Aorta (tissue), 5 donors: ENCODE measurements around the gene ERVFRD-1. TPM values are rescaled to one million over a fixed set of nuclear protein-coding genes. Genes with fewer than 3 reads are reported as not detected.

Experiments
- ATAC-seq: fragments of 200-7000 bp; cut with Tn5 transposase; one replicate; pipeline ENCODE4 v1.9.1; 2022; ENCODE audit warnings: moderate library complexity; ENCODE audit not compliant: low FRiP score
- DNase-seq, 2 donors: peaks; one replicate each; pipeline ENCODE4 v3.0.0-alpha.2; 2020
- H3K27ac ChIP-seq, 2 donors: one replicate each; pipeline ENCODE4 v1.5.1; 2013; ENCODE audit warnings: low read length in 2 of 2, mild to moderate bottlenecking in 2 of 2, moderate library complexity in 2 of 2, control low read depth in 1 of 2, inconsistent platforms in 1 of 2, low read depth in 1 of 2
- H3K27me3 ChIP-seq, 2 donors: one replicate each; pipeline ENCODE4 v1.6.1; 2013; ENCODE audit warnings: control low read depth in 1 of 2, low read length in 1 of 2, mild to moderate bottlenecking in 1 of 2, moderate library complexity in 1 of 2; ENCODE audit not compliant: insufficient read depth in 2 of 2, control insufficient read depth in 1 of 2
- H3K36me3 ChIP-seq, 2 donors: one replicate each; pipeline ENCODE4 v1.6.1; 2013; ENCODE audit warnings: control low read depth in 1 of 2, low read length in 1 of 2, mild to moderate bottlenecking in 1 of 2; ENCODE audit not compliant: insufficient read depth in 2 of 2, control insufficient read depth in 1 of 2
- H3K4me1 ChIP-seq, 2 donors: one replicate each; pipeline ENCODE4 v1.6.1; 2013; ENCODE audit warnings: low read length in 2 of 2, control low read depth in 1 of 2, mild to moderate bottlenecking in 1 of 2, moderate library complexity in 1 of 2; ENCODE audit not compliant: insufficient read depth in 2 of 2, control insufficient read depth in 1 of 2
- H3K4me3 ChIP-seq, 2 donors: one replicate each; pipeline ENCODE4 v1.5.1; 2013; ENCODE audit warnings: low read length in 2 of 2, control low read depth in 1 of 2, mild to moderate bottlenecking in 1 of 2
- H3K9me3 ChIP-seq: one replicate; pipeline ENCODE4 v1.6.1; 2013; ENCODE audit warnings: mild to moderate bottlenecking, low read length; ENCODE audit not compliant: control insufficient read depth
- WGBS, 2 donors: extraction: QIAGEN DNeasy Blood & Tissue Kit; methylation state at CpG; one replicate each; pipeline ENCODE4 v1.1.7; 2013; 5-methylcytosine and 5-hydroxymethylcytosine counted together
- intact Hi-C, 2 donors: fragments of 100-400 bp; cut with DNase I; formaldehyde crosslinking; loops; one replicate each; pipeline versions ENCODE4 v1.14.2 to v1.15.0; 2022
- polyA plus RNA-seq, 2 donors: library from polyadenylated mRNA; stranded (reverse); fragments of 200-250 nt; gene quantifications; one replicate each; pipeline ENCODE4 v1.2.3, GENCODE V29; 2013
- total RNA-seq, 2 donors: library from RNA; stranded (reverse); fragmentation: NEBNext Ultra II Directional; extraction: Animal tissue kit (Norgen Biotek cat#: 25700); gene quantifications; one replicate each; pipeline ENCODE4 v1.2.1, GENCODE V29; 2021
- donor health status: healthy with polysubstance abuse.
- donor health status: Bipolar disorder and iron deficiency.
- donor health status: DM: no; HTN: no; CAD: no.
- donor health status: DM: no; HTN: no; CAD: no.
- donor health status: DM: yes; HTN: yes; CAD: no.

ERVFRD-1 gene
- total and polyA plus RNA-seq, 4 donors, result 0.12 TPM; not detected in 3

GRCh38 chr6:11067348-11067747, 44.2 kb downstream of the ERVFRD-1 start:
- intact Hi-C loops, result loop anchor here (5.0 to 10.0 kb wide), 3 partner anchors 113 to 263 kb away; no protein-coding TSS in a partner anchor
- H3K4me3 ChIP-seq, result no peak overlapping the region
- ATAC-seq (no peak), DNase-seq (no peak)
- no peaks in the 10 kb centered on the region for H3K27me3 ChIP-seq
- 62 to 65% methylated on average over 2 of the region's 2 CpGs for WGBS, 2 donors
- no peaks in the 10 kb centered on the region for H3K36me3 ChIP-seq
- no peaks in the 10 kb centered on the region for H3K9me3 ChIP-seq
- H3K4me1 ChIP-seq, result no peaks in the 10 kb centered on the region
- no peak overlapping the region for H3K27ac ChIP-seq

DNA sequence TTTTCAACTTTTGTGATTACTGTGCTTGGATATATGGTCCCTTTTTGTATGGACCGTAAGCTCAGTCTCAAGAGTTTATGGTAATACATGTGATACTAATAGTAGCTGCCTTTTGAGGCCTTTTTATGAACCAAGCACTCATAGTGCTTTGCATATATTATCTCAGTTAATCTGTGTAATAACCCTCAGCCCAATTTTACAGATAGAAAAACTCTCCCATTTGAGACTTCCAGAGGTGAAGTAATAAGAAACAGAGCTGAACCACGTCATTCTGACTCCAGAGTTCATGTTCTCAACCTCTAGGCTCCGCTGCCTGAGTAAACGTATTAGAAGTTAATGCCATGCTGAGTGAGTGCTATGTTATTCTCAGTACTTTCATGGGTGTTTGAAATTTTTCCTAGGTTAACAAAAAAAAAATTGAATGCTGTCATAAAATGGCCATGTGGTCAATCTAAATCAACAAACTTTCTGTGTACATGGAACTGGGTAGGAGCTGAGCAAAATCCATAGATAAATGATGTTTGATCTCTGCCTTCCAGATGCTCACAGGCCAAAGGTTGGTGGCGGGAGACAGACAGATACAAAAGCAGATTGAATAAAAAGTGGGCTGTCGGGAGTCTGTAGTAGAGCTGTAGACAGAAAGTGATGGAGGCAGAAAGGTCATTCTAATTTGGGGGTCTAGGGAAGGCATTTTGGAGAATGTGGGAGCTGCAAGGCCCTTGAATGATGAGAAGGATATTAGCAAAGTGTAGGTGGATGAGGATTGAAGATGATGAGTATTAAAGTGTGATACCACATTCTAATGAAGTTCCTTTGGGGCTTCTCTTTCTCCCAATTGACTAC, 44.8 kb downstream of the ERVFRD-1 start:
- no peaks in the 10 kb centered on the region for H3K9me3 ChIP-seq
- no peaks in the 10 kb centered on the region for H3K4me1 ChIP-seq
- WGBS, 2 donors, result 91% methylated on average over 6 of the region's 6 CpGs
- ATAC-seq, result no peak
- DNase-seq, result no peak
- H3K27ac ChIP-seq, result no peak overlapping the region
- intact Hi-C loops, result loop anchor here (5.0 to 10.0 kb wide), 3 partner anchors 112 to 262 kb away; no protein-coding TSS in a partner anchor
- no peak overlapping the region for H3K4me3 ChIP-seq
- no peaks in the 10 kb centered on the region for H3K36me3 ChIP-seq
- no peaks in the 10 kb centered on the region for H3K27me3 ChIP-seq

- Histone ChIP-seq H3K27ac (no peak overlapping the region), H3K4me3 (no peak overlapping the region), H3K4me1 (no peaks in the 10 kb centered on the region), H3K27me3 (no peaks in the 10 kb centered on the region), H3K9me3 (no peaks in the 10 kb centered on the region), H3K36me3 (no peaks in the 10 kb centered on the region)
- intact Hi-C loops, result loop anchor here (5.0 to 10.0 kb wide), 3 partner anchors 111 to 261 kb away; no protein-coding TSS in a partner anchor
- DNase-seq (no peak), ATAC-seq (no peak)
- WGBS, 2 donors, result 87 to 89% methylated on average over 6 of the region's 6 CpGs
These were observed 45.9 kb downstream of the ERVFRD-1 start for GRCh38 chr6:11065436-11066202.

GRCh38 chr6:11064836-11065235, 46.7 kb downstream of the ERVFRD-1 start:
- H3K27ac ChIP-seq, result no peak overlapping the region
- DNase-seq (no peak), ATAC-seq (no peak)
- H3K27me3 ChIP-seq, result no peaks in the 10 kb centered on the region
- no peaks in the 10 kb centered on the region for H3K36me3 ChIP-seq
- H3K4me1 ChIP-seq, result no peaks in the 10 kb centered on the region
- no peak overlapping the region for H3K4me3 ChIP-seq
- H3K9me3 ChIP-seq, result no peaks in the 10 kb centered on the region
- intact Hi-C loops, result loop anchor here (5.0 to 10.0 kb wide), 3 partner anchors 110 to 260 kb away; no protein-coding TSS in a partner anchor
- WGBS, 2 donors, result 86 to 88% methylated on average over 3 of the region's 3 CpGs

DNA sequence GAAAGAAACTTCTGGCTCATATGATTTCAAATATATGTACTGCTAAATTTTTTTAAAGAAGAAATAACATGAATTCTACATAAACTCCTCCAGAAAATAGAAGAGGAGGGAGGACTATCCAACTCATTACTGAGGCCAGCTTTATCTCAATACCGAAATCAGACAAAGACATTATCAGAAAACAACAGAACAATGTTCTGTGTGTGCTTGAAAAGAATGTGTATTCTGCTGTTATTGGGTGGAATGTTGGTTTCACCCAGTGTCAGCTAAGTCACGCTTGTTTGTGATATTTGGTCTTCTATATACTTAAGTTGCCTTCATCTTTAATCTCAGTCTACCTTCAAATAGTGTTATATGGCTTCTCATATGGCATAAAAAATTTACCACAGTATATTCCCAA, 48.8 kb downstream of the ERVFRD-1 start:
- ATAC-seq, result no peak
- H3K9me3 ChIP-seq, result no peaks in the 10 kb centered on the region
- H3K4me1 ChIP-seq, result no peaks in the 10 kb centered on the region
- no peak overlapping the region for H3K27ac ChIP-seq
- no peaks in the 10 kb centered on the region for H3K36me3 ChIP-seq
- H3K27me3 ChIP-seq, result no peaks in the 10 kb centered on the region
- intact Hi-C loops, result loop anchor here in 1 of 2 donors (10.0 kb wide), 2 partner anchors 108 to 258 kb away; no protein-coding TSS in a partner anchor
- H3K4me3 ChIP-seq, result no peak overlapping the region
- 62 to 64% methylated on average over 2 of the region's 2 CpGs for WGBS, 2 donors
- no peak for DNase-seq

DNA sequence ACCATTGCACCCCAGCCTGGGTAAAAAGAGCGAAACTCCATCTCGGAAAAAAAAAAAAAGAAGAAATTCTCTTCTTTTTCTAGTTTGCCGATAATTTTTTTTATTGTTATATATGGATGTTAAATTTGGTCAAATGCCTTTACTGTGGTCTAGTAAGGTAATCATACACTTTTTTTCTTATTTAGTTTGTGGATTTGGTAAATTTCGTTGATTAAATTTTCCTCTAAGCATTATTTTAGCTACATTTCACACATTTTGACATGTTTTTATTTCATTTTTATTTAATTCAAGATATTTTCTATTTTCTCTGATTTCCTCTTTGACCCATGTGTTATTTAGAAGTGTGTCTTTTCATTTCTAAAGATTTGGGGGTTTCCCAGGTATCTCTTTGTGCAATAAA, 49.4 kb downstream of the ERVFRD-1 start:
- DNase-seq (no peak), ATAC-seq (no peak)
- intact Hi-C loops, result loop anchor here in 1 of 2 donors (10.0 kb wide), 2 partner anchors 107 to 257 kb away; no protein-coding TSS in a partner anchor
- WGBS, 2 donors, result 91 to 97% methylated on average over 4 of the region's 4 CpGs
- no peak overlapping the region for H3K27ac ChIP-seq
- no peaks in the 10 kb centered on the region for H3K9me3 ChIP-seq
- no peak overlapping the region for H3K4me3 ChIP-seq
- H3K4me1 ChIP-seq, result no peaks in the 10 kb centered on the region
- H3K36me3 ChIP-seq, result no peaks in the 10 kb centered on the region
- H3K27me3 ChIP-seq, result no peaks in the 10 kb centered on the region

- Histone ChIP-seq H3K4me1 (no peaks in the 10 kb centered on the region), H3K27me3 (no peaks in the 10 kb centered on the region), H3K4me3 (no peak overlapping the region), H3K27ac (no peak overlapping the region), H3K36me3 (no peaks in the 10 kb centered on the region), H3K9me3 (no peaks in the 10 kb centered on the region)
- DNase-seq, result no peak
- intact Hi-C loops, result no loop called here
- ATAC-seq, result no peak
- 91 to 95% methylated on average over 5 of the region's 5 CpGs for WGBS, 2 donors
These were observed 53.1 kb downstream of the ERVFRD-1 start for GRCh38 chr6:11058406-11058805.

- no peak for ATAC-seq
- no peaks in the 10 kb centered on the region for H3K27me3 ChIP-seq
- no peaks in the 10 kb centered on the region for H3K4me1 ChIP-seq
- no peak overlapping the region for H3K4me3 ChIP-seq
- no peak for DNase-seq
- H3K27ac ChIP-seq, result no peak overlapping the region
- intact Hi-C loops, result no loop called here
- no peaks in the 10 kb centered on the region for H3K36me3 ChIP-seq
- H3K9me3 ChIP-seq, result no peaks in the 10 kb centered on the region
- 81% methylated on average over 1 of the region's 1 CpG for WGBS, 2 donors
These were observed 54.7 kb downstream of the ERVFRD-1 start for GRCh38 chr6:11056871-11057270.
